ENCODE measurements around the gene GOSR1. TPM values are rescaled to one million over a fixed set of nuclear protein-coding genes. Genes with fewer than 3 reads are reported as not detected.

Gene GOSR1
- polyA plus RNA-seq, 1 of the 3 experiments (the other 2 are of a cell fraction): 13.7 TPM

- TF ChIP-seq IRF3 (IDR thresholded peaks at IDR 0.05; ENCODE audit: low read depth, low read length): no peak
- TF ChIP-seq GABPA (IDR thresholded peaks at IDR 0.05; ENCODE audit: low read depth): no peak
- TF ChIP-seq FOSL2 (IDR thresholded peaks at IDR 0.05; ENCODE audit: borderline replicate concordance, low read depth): peak; percentile 75
- TF ChIP-seq ELF1 (IDR thresholded peaks at IDR 0.05): no peak
- TF ChIP-seq FOXM1 (IDR thresholded peaks at IDR 0.05; ENCODE audit: low read depth): no peak
- peak; percentile 28; the same call in 1 of the 2 replicates for TF ChIP-seq POLR2AphosphoS5 (IDR thresholded peaks at IDR 0.05; ENCODE audit: low read depth, low read length)
- peak; percentile 20; the same call in 1 of the 2 replicates for TF ChIP-seq PBX3 (IDR thresholded peaks at IDR 0.05)
- TF ChIP-seq CHD2 (IDR thresholded peaks at IDR 0.05; ENCODE audit: low read length, partially characterized antibody): no peak
- no peak for TF ChIP-seq SIN3A (IDR thresholded peaks at IDR 0.05; ENCODE audit: borderline replicate concordance, low read depth, low read length)
- TF ChIP-seq RAD21 (IDR thresholded peaks at IDR 0.05; ENCODE audit: low read length): no peak
Measured at GRCh38 chr17:30520436-30520835, 43.2 kb downstream of the GOSR1 start (continued).

GRCh38 chr17:30520882-30521281 lies 43.7 kb downstream of the GOSR1 start:
- no peak overlapping the region; a peak in 1 of 4 replicates for H3K4me3 ChIP-seq (ENCODE audit: low read depth in 2 of 2, low read length in 1 of 2)
- no peaks in the 10 kb centered on the region for H4K20me1 ChIP-seq (ENCODE audit: insufficient read depth)
- H2AFZ ChIP-seq (ENCODE audit: low read depth): no peak overlapping the region
- DNase-seq: no peak
- H3F3A ChIP-seq (replicated peaks; ENCODE audit: insufficient read depth): peaks cover 31% of the 10 kb centered on the region
- peak overlapping the region; percentile 76 for H3K4me2 ChIP-seq
- no peaks in the 10 kb centered on the region for H3K9me3 ChIP-seq
- ChIA-PET CTCF (no interaction called here), POLR2A (interaction anchor here (1.1 kb wide), 1 partner anchor 13 kb away, joined by 3 read pairs; no protein-coding TSS in a partner anchor)
- peak overlapping the region; percentile 81 to 99 for H3K27ac ChIP-seq (ENCODE audit: low read depth in 2 of 2, low read length in 1 of 2)
- 83% methylated on average over 1 of the region's 1 CpG for WGBS (ENCODE audit: low lambda C conversion rate)
- peak overlapping the region; percentile 74 for H3K9ac ChIP-seq
- peaks cover 23% of the 10 kb centered on the region for H3K79me2 ChIP-seq (ENCODE audit: insufficient read depth)
- H3K27me3 ChIP-seq (ENCODE audit: insufficient read depth): no peaks in the 10 kb centered on the region
- H3K36me3 ChIP-seq (replicated peaks in 1 of 2; ENCODE audit: control insufficient read depth in 1 of 2, insufficient read depth in 2 of 2, low read length in 1 of 2): peaks cover 7 to 29% of the 10 kb centered on the region in 2 experiments
- no peaks in the 10 kb centered on the region for H3K9me2 ChIP-seq
- peaks cover 12 to 20% of the 10 kb centered on the region in 2 experiments for H3K4me1 ChIP-seq (ENCODE audit: control insufficient read depth in 1 of 2, insufficient read depth in 2 of 2, low read depth in 1 of 2, low read length in 1 of 2)
- TF ChIP-seq NFIC (IDR thresholded peaks at IDR 0.05; ENCODE audit: borderline replicate concordance): no peak
- no peak for TF ChIP-seq TCF12 (IDR thresholded peaks at IDR 0.05)
- TF ChIP-seq FOXJ3 (CRISPR knock-in tag; IDR thresholded peaks at IDR 0.05): no peak
- TF ChIP-seq TEAD4 (IDR thresholded peaks at IDR 0.05; ENCODE audit: borderline replicate concordance, insufficient read depth): no peak
- TF ChIP-seq SMC3 (IDR thresholded peaks at IDR 0.05; ENCODE audit: low read depth, low read length): no peak
- TF ChIP-seq NRF1 (IDR thresholded peaks at IDR 0.05; ENCODE audit: low read depth, low read length): no peak
- no peak for TF ChIP-seq MXI1 (IDR thresholded peaks at IDR 0.05; ENCODE audit: low read depth, low read length)
- TF ChIP-seq POLR2AphosphoS5 (IDR thresholded peaks at IDR 0.05; ENCODE audit: low read depth, low read length): no peak
- TF ChIP-seq IRF3 (IDR thresholded peaks at IDR 0.05; ENCODE audit: low read depth, low read length): no peak
- no peak for TF ChIP-seq ELF1 (IDR thresholded peaks at IDR 0.05)
- TF ChIP-seq CTCF (IDR thresholded peaks at IDR 0.05): no peak
- no peak for TF ChIP-seq RAD21 (IDR thresholded peaks at IDR 0.05; ENCODE audit: low read length)
- TF ChIP-seq CHD2 (IDR thresholded peaks at IDR 0.05; ENCODE audit: low read length, partially characterized antibody): no peak
- no peak for TF ChIP-seq RFX5 (IDR thresholded peaks at IDR 0.05; ENCODE audit: low read length)
- no peak for TF ChIP-seq RCOR1 (IDR thresholded peaks at IDR 0.05; ENCODE audit: low read length)
- TF ChIP-seq RXRA (IDR thresholded peaks at IDR 0.05; ENCODE audit: borderline replicate concordance, low read depth): no peak
- no peak for TF ChIP-seq REST (IDR thresholded peaks at IDR 0.05; ENCODE audit: low read depth, low read length)
